GM23338 (cell line): Measurements from ENCODE around the gene KRTAP5-3. TPM values are rescaled to one million over a fixed set of nuclear protein-coding genes. Genes with fewer than 3 reads are reported as not detected.

Source experiments
- ATAC-seq: fragments of 200-7000 bp; cut with Tn5 transposase; 3 replicates; pipeline ENCODE4 v1.9.1; 2020
- DNase-seq: peaks from one replicate; pipeline ENCODE4 v3.0.0-alpha.2; 2015; ENCODE audit warnings: low spot score
- H2AFZ ChIP-seq: fragments of 200-600 bp; sonication (generic); 2 replicates; pipeline ENCODE4 v1.8.0; 2016; ENCODE audit warnings: antibody characterized with exemption, mild to moderate bottlenecking, moderate library complexity
- H3F3A ChIP-seq: fragments of 200-600 bp; sonication (generic); replicated peaks from 2 replicates; pipeline ENCODE4 v1.8.0; 2017; ENCODE audit warnings: antibody characterized with exemption, mixed run types, low read depth
- H3K27ac ChIP-seq: fragments of 200-600 bp; sonication (generic); 2 replicates; pipeline ENCODE4 v1.6.1; 2016; ENCODE audit warnings: low read depth
- H3K27me3 ChIP-seq: fragments of 200-600 bp; sonication (generic); 2 replicates; pipeline ENCODE4 v1.8.0; 2016; ENCODE audit warnings: mild to moderate bottlenecking, mixed run types, moderate library complexity; ENCODE audit not compliant: insufficient read depth
- H3K36me3 ChIP-seq: fragments of 200-600 bp; sonication (generic); 2 replicates; pipeline ENCODE4 v1.8.0; 2016; ENCODE audit warnings: mild to moderate bottlenecking; ENCODE audit not compliant: insufficient read depth
- H3K4me1 ChIP-seq: fragments of 200-600 bp; sonication (generic); 2 replicates; pipeline ENCODE4 v1.8.0; 2016; ENCODE audit warnings: mild to moderate bottlenecking, moderate library complexity; ENCODE audit not compliant: insufficient read depth
- H3K4me2 ChIP-seq: fragments of 200-600 bp; sonication (generic); 2 replicates; pipeline ENCODE4 v1.7.1; 2017; ENCODE audit warnings: mixed run types
- H3K4me3 ChIP-seq: fragments of 200-600 bp; sonication (generic); 2 replicates; pipeline ENCODE4 v1.6.1; 2016; ENCODE audit warnings: mixed run types
- H3K79me2 ChIP-seq: fragments of 200-600 bp; sonication (generic); replicated peaks from 2 replicates; pipeline ENCODE4 v1.8.0; 2017; ENCODE audit warnings: mild to moderate bottlenecking; ENCODE audit not compliant: insufficient read depth
- H3K9me2 ChIP-seq: fragments of 200-600 bp; sonication (generic); 2 replicates; pipeline ENCODE4 v1.8.0; 2017; ENCODE audit not compliant: insufficient read depth
- H4K20me1 ChIP-seq: fragments of 200-600 bp; sonication (generic); replicated peaks from 2 replicates; pipeline ENCODE4 v1.8.0; 2017; ENCODE audit warnings: mild to moderate bottlenecking; ENCODE audit not compliant: insufficient read depth
- H3K27ac Mint-ChIP-seq: 2 replicates; pipeline ENCODE4 v1.8.0; 2020; ENCODE audit warnings: inconsistent platforms, mild to moderate bottlenecking, moderate library complexity, mixed read lengths
- H3K27me3 Mint-ChIP-seq: 3 replicates; pipeline ENCODE4 v1.8.0; 2022; ENCODE audit warnings: low read depth, mild to moderate bottlenecking, moderate library complexity, mixed read lengths, inconsistent platforms; ENCODE audit not compliant: insufficient read depth, poor library complexity
- H3K36me3 Mint-ChIP-seq: 3 replicates; pipeline ENCODE4 v1.8.0; 2021; ENCODE audit warnings: low read depth, mild to moderate bottlenecking, inconsistent platforms, moderate library complexity, mixed read lengths
- H3K4me1 Mint-ChIP-seq: 3 replicates; pipeline ENCODE4 v1.8.0; 2020; ENCODE audit warnings: mild to moderate bottlenecking, inconsistent platforms, mixed read lengths
- H3K4me3 Mint-ChIP-seq: 3 replicates; pipeline ENCODE4 v1.8.0; 2021; ENCODE audit warnings: moderate library complexity, mild to moderate bottlenecking, inconsistent platforms, mixed read lengths
- H3K9me3 Mint-ChIP-seq: 3 replicates; pipeline ENCODE4 v1.8.0; 2020; ENCODE audit warnings: moderate library complexity, mild to moderate bottlenecking, inconsistent platforms, mixed read lengths
- CREB1 ChIP-seq: fragments of 250-450 bp; sonication (Bioruptor Pico); IDR thresholded peaks from 2 replicates; pipeline ENCODE4 v1.5.0; 2020; ENCODE audit warnings: low read depth, mild to moderate bottlenecking, moderate library complexity
- CTCF ChIP-seq, 2 experiments: fragments of 200-600 bp in 1 of 2; sonication (generic) in 1 of 2; conservative IDR thresholded peaks; 2 replicates each; pipeline versions ENCODE4 v1.5.1 to v1.6.1; 2016 to 2017; ENCODE audit warnings: antibody characterized with exemption in 2 of 2, low read depth in 2 of 2, mild to moderate bottlenecking in 2 of 2, moderate library complexity in 1 of 2
- ETS1 ChIP-seq: IDR thresholded peaks from 2 replicates; pipeline ENCODE4 v1.6.1; 2016; ENCODE audit warnings: antibody characterized with exemption
- EZH2 ChIP-seq: fragments of 200-600 bp; sonication (generic); IDR thresholded peaks from one replicate; pipeline ENCODE4 v1.8.0; 2017; ENCODE audit warnings: antibody characterized with exemption, mild to moderate bottlenecking, low read depth; ENCODE audit not compliant: unreplicated experiment
- EZH2phosphoT487 ChIP-seq: fragments of 200-600 bp; sonication (generic); IDR thresholded peaks from one replicate; pipeline ENCODE4 v1.8.1; 2018; ENCODE audit warnings: antibody characterized with exemption; ENCODE audit not compliant: unreplicated experiment
- JUNB ChIP-seq: IDR thresholded peaks from one replicate; pipeline ENCODE4 v1.6.1; 2016; ENCODE audit warnings: antibody characterized with exemption; ENCODE audit not compliant: unreplicated experiment
- NANOG ChIP-seq: IDR thresholded peaks from 2 replicates; pipeline ENCODE4 v1.6.1; 2016; ENCODE audit warnings: antibody characterized with exemption, borderline replicate concordance
- POLR2AphosphoS5 ChIP-seq: IDR thresholded peaks from 2 replicates; pipeline ENCODE4 v1.6.1; 2016; ENCODE audit warnings: antibody characterized with exemption, low read depth
- REST ChIP-seq: IDR thresholded peaks from one replicate; pipeline ENCODE4 v1.6.1; 2018; ENCODE audit warnings: antibody characterized with exemption; ENCODE audit not compliant: unreplicated experiment
- STAT1 ChIP-seq: IDR thresholded peaks from one replicate; pipeline ENCODE4 v1.6.1; 2016; ENCODE audit warnings: antibody characterized with exemption; ENCODE audit not compliant: unreplicated experiment
- ZNF114 ChIP-seq: fragments of 250-450 bp; sonication (Bioruptor Pico); IDR thresholded peaks from 2 replicates; pipeline ENCODE4 v1.5.0; 2020; ENCODE audit warnings: mild to moderate bottlenecking, moderate library complexity
- ZNF331 ChIP-seq: fragments of 250-450 bp; sonication (Bioruptor Pico); IDR thresholded peaks from 2 replicates; pipeline ENCODE4 v1.5.0; 2020; ENCODE audit warnings: low read depth, mild to moderate bottlenecking, moderate library complexity
- ZNF462 ChIP-seq: fragments of 250-450 bp; sonication (Bioruptor Pico); IDR thresholded peaks from 2 replicates; pipeline ENCODE4 v1.5.0; 2020; ENCODE audit warnings: mild to moderate bottlenecking, moderate library complexity
- polyA plus RNA-seq: library from polyadenylated mRNA; unstranded; fragments of >200 nt; fragmentation: Nextera tagmentation; extraction: Ambion mirVana; gene quantifications from 2 replicates; pipeline ENCODE4 v1.2.1, GENCODE V29; 2016
- total RNA-seq: library from RNA; depleted of rRNA; stranded (reverse); fragments of >200 nt; shearing (Covaris generic); gene quantifications from 2 replicates; pipeline ENCODE4 v1.2.3, GENCODE V29; 2014

Gene KRTAP5-3
- total and polyA plus RNA-seq, 2 experiments from 2014 or later = not detected

- no peaks in the 10 kb centered on the region for H4K20me1 ChIP-seq
Measured at GRCh38 chr11:1576825-1577224, 31.4 kb downstream of the KRTAP5-3 start.

More at GRCh38 chr11:1576825-1577224, 31.4 kb downstream of the KRTAP5-3 start:
- Mint-ChIP-seq H3K9me3 (peaks cover 14% of the 10 kb centered on the region), H3K27me3 (peaks cover 40% of the 10 kb centered on the region), H3K36me3 (no peaks in the 10 kb centered on the region), H3K4me1 (no peaks in the 10 kb centered on the region), H3K4me3 (no peak overlapping the region), H3K27ac (no peak overlapping the region)
- H3K27ac ChIP-seq = no peak overlapping the region
- TF ChIP-seq CREB1 (CRISPR knock-in tag) = no peak
- TF ChIP-seq ZNF114 = no peak
- no peak for TF ChIP-seq EZH2phosphoT487
- TF ChIP-seq JUNB = no peak
- TF ChIP-seq CTCF (conservative IDR thresholded peaks at IDR 0.05; ENCODE audit: low read depth in 2 of 2) = no peak
- TF ChIP-seq ZNF462 (CRISPR knock-in tag) = no peak
- no peak for TF ChIP-seq EZH2
- no peak for TF ChIP-seq POLR2AphosphoS5
- TF ChIP-seq NANOG = no peak
- TF ChIP-seq STAT1 = no peak
- TF ChIP-seq REST = no peak
- no peak for TF ChIP-seq ZNF331 (CRISPR knock-in tag)
- TF ChIP-seq ETS1 = no peak
- H3K27me3 ChIP-seq = peaks cover 37% of the 10 kb centered on the region
- peaks cover 13% of the 10 kb centered on the region; the same call in 1 of the 2 replicates for H3K4me1 ChIP-seq
- H2AFZ ChIP-seq = no peak overlapping the region
- DNase-seq = no peak
- no peaks in the 10 kb centered on the region for H3K9me2 ChIP-seq
- no peak overlapping the region for H3K4me3 ChIP-seq
- ATAC-seq = no peak
- H3K4me2 ChIP-seq = no peak overlapping the region
- H3F3A ChIP-seq = 0 out of 2 replicates have a peak, but pooled peaks cover 3% of the 10 kb centered on the region
- H3K79me2 ChIP-seq = no peaks in the 10 kb centered on the region
- no peaks in the 10 kb centered on the region for H3K36me3 ChIP-seq
